ENCODE data around the gene CBLB. TPM values are rescaled to one million over a fixed set of nuclear protein-coding genes. Genes with fewer than 3 reads are reported as not detected.

The CBLB gene
- total RNA-seq, 1 donor from 2014 or later, result 19.8 TPM

DNA sequence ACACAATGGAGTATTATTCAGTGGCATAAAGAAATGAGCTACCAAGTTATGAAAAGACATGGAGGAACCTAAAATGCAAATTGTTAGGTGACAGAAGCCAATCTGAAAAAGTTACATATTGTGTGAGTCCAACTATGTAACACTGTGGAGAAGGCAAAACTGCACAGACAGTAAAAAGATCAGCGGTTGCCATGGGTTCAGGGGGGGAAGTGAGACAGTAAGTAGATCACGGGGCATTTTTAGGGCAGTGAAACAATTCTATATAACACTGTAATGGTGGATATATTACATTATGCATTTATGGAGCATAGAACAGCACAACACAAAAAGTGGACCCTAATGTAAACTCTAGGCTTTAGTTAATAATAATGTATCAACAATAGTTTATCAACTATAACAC lies 17.6 kb downstream of the CBLB start:
- Histone ChIP-seq H3K4me3 (ENCODE audit: low read length in 3 of 3) (no peak overlapping the region), H3K9me3 (ENCODE audit: control insufficient read depth in 3 of 3, low read length in 3 of 3) (no peaks in the 10 kb centered on the region), H3K36me3 (ENCODE audit: control insufficient read depth in 3 of 3, insufficient read depth in 3 of 3, low read length in 3 of 3) (peaks cover 0 to 11% (median 5%) of the 10 kb centered on the region in 3 donors), H3K27me3 (ENCODE audit: control insufficient read depth in 3 of 3, insufficient read depth in 3 of 3, low read length in 3 of 3) (no peaks in the 10 kb centered on the region), H3K4me1 (ENCODE audit: control insufficient read depth in 3 of 3, insufficient read depth in 3 of 3, low read length in 3 of 3) (no peaks in the 10 kb centered on the region), H3K27ac (ENCODE audit: low read depth, low read length) (no peak overlapping the region), H3K9ac (ENCODE audit: low read depth in 1 of 3, low read length in 3 of 3) (no peak overlapping the region)

DNA sequence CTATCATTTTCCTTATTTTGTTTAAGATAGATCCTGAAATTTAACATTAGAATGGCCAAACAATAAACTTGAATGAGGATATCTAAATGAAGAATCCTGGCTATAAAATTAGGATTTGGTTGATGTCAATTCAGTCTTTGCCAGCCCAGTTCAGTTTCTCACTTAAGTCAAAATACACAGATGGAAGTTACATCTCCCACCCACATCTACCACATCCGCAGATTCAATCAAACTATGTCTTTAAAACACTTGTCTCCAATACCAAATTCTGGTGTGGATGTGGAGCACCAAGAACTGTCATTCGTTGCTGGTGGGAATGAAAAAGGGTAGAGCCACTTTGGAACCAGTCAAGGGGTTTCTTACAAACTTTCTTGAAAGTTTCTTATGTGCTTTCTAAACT lies 18.2 kb downstream of the CBLB start:
- no peaks in the 10 kb centered on the region for H3K4me1 ChIP-seq (ENCODE audit: control insufficient read depth in 3 of 3, insufficient read depth in 3 of 3, low read length in 3 of 3)
- no peak overlapping the region for H3K27ac ChIP-seq (ENCODE audit: low read depth, low read length)
- no peaks in the 10 kb centered on the region for H3K9me3 ChIP-seq (ENCODE audit: control insufficient read depth in 3 of 3, low read length in 3 of 3)
- peaks cover 0 to 11% (median 5%) of the 10 kb centered on the region in 3 donors for H3K36me3 ChIP-seq (ENCODE audit: control insufficient read depth in 3 of 3, insufficient read depth in 3 of 3, low read length in 3 of 3)
- no peak overlapping the region for H3K4me3 ChIP-seq (ENCODE audit: low read length in 3 of 3)
- no peaks in the 10 kb centered on the region for H3K27me3 ChIP-seq (ENCODE audit: control insufficient read depth in 3 of 3, insufficient read depth in 3 of 3, low read length in 3 of 3)
- H3K9ac ChIP-seq (ENCODE audit: low read depth in 1 of 3, low read length in 3 of 3), result no peak overlapping the region

DNA sequence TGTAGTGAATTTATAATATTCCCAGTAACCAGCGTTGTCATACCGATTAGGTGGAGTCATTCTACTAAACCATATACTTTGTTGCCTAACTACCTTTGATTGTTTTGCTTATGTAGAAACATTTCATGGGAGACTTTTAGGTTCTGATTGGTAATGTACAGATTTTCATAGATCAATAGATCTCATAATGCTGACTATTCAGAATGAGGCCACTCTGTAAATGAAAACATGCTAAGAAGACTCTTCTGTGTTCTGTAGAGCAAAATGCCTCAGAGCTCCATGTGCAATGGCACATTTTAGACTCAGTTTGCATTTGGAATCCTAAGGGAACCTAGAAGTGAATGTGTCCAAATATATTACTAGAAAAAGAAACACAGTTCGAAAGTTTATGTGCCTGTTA lies 20.0 kb downstream of the CBLB start:
- H3K9me3 ChIP-seq (ENCODE audit: control insufficient read depth in 3 of 3, low read length in 3 of 3), result no peaks in the 10 kb centered on the region
- no peaks in the 10 kb centered on the region for H3K4me1 ChIP-seq (ENCODE audit: control insufficient read depth in 3 of 3, insufficient read depth in 3 of 3, low read length in 3 of 3)
- H3K4me3 ChIP-seq (ENCODE audit: low read length in 3 of 3), result no peak overlapping the region
- no peaks in the 10 kb centered on the region for H3K27me3 ChIP-seq (ENCODE audit: control insufficient read depth in 3 of 3, insufficient read depth in 3 of 3, low read length in 3 of 3)
- H3K36me3 ChIP-seq (ENCODE audit: control insufficient read depth in 3 of 3, insufficient read depth in 3 of 3, low read length in 3 of 3), result peaks cover 0 to 9% (median 5%) of the 10 kb centered on the region in 3 donors
- H3K27ac ChIP-seq (ENCODE audit: low read depth, low read length), result no peak overlapping the region
- H3K9ac ChIP-seq (ENCODE audit: low read depth in 1 of 3, low read length in 3 of 3), result no peak overlapping the region

DNA sequence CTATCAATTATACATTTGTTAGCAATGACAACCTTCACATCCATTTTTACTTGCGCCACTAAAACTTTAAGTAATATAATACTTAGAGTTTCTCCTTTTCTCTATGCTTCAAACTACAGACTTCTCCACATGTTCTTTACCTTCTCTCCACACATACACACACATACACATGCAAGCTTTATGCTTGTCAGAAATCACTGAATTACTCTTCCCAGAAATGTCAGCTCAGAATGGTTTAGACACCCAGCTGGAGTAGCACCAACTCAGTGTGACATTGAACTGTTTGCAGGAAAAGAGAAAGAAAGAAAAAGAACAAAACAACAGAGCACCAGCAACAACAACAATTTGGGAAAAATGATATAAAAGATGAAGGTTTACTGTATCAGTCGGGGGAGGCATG lies 20.9 kb downstream of the CBLB start:
- no peak overlapping the region for H3K4me3 ChIP-seq (ENCODE audit: low read length in 3 of 3)

DNA sequence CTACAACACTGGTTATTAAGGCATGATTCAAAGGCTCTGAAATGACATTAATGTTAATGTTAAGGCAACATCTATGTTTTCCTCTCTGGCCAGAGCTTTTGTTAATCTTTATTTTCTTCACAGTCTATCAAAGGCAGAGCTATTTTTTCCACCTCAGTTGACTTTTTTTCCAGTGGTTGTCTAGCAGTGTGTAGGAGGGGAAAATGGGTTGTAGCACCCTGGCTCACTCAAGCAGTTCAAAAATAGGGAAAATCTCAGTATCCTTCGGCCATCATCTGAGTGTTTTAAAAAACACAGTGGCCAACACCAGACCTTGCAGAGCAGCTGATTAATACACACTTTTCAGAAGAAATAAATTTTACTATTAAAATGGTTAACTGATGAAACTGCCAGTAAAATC lies 21.4 kb downstream of the CBLB start:
- H3K27me3 ChIP-seq (ENCODE audit: control insufficient read depth in 3 of 3, insufficient read depth in 3 of 3, low read length in 3 of 3), result no peaks in the 10 kb centered on the region
- H3K4me3 ChIP-seq (ENCODE audit: low read length in 3 of 3), result no peak overlapping the region
- H3K27ac ChIP-seq (ENCODE audit: low read depth, low read length), result no peak overlapping the region
- peaks cover 0 to 8% (median 5%) of the 10 kb centered on the region in 3 donors for H3K36me3 ChIP-seq (ENCODE audit: control insufficient read depth in 3 of 3, insufficient read depth in 3 of 3, low read length in 3 of 3)
- no peaks in the 10 kb centered on the region for H3K9me3 ChIP-seq (ENCODE audit: control insufficient read depth in 3 of 3, low read length in 3 of 3)
- no peak overlapping the region for H3K9ac ChIP-seq (ENCODE audit: low read depth in 1 of 3, low read length in 3 of 3)
- H3K4me1 ChIP-seq (ENCODE audit: control insufficient read depth in 3 of 3, insufficient read depth in 3 of 3, low read length in 3 of 3), result no peaks in the 10 kb centered on the region

More for the DNA sequence above, 20.9 kb downstream of the CBLB start:
- Histone ChIP-seq H3K9me3 (ENCODE audit: control insufficient read depth in 3 of 3, low read length in 3 of 3) (no peaks in the 10 kb centered on the region), H3K4me1 (ENCODE audit: control insufficient read depth in 3 of 3, insufficient read depth in 3 of 3, low read length in 3 of 3) (no peaks in the 10 kb centered on the region), H3K27ac (ENCODE audit: low read depth, low read length) (no peak overlapping the region), H3K36me3 (ENCODE audit: control insufficient read depth in 3 of 3, insufficient read depth in 3 of 3, low read length in 3 of 3) (peaks cover 0 to 6% (median 5%) of the 10 kb centered on the region in 3 donors), H3K27me3 (ENCODE audit: control insufficient read depth in 3 of 3, insufficient read depth in 3 of 3, low read length in 3 of 3) (no peaks in the 10 kb centered on the region), H3K9ac (ENCODE audit: low read depth in 1 of 3, low read length in 3 of 3) (no peak overlapping the region)

DNA sequence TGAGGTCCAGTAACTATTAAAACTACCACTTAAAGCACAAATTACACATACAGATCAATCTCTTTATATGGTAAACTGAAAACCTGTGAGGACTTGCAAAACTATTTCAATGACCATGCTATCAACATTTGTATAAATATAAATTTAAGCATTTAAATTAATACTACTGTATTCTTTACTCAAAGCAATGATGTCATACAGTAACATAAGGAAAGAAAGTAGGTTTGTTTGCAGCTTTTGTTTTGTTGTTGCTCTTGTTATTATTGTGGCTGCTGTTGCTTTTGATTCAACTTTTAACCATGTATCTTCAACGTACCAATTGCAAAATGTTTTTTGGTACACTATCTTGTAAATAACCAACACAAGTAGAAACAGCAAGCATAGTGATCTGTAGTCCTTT lies 22.0 kb downstream of the CBLB start:
- Histone ChIP-seq H3K27me3 (ENCODE audit: control insufficient read depth in 3 of 3, insufficient read depth in 3 of 3, low read length in 3 of 3) (no peaks in the 10 kb centered on the region), H3K4me3 (ENCODE audit: low read length in 3 of 3) (no peak overlapping the region), H3K9ac (ENCODE audit: low read depth in 1 of 3, low read length in 3 of 3) (no peak overlapping the region), H3K27ac (ENCODE audit: low read depth, low read length) (no peak overlapping the region), H3K4me1 (ENCODE audit: control insufficient read depth in 3 of 3, insufficient read depth in 3 of 3, low read length in 3 of 3) (no peaks in the 10 kb centered on the region), H3K36me3 (ENCODE audit: control insufficient read depth in 3 of 3, insufficient read depth in 3 of 3, low read length in 3 of 3) (peaks cover 0 to 8% (median 5%) of the 10 kb centered on the region in 3 donors), H3K9me3 (ENCODE audit: control insufficient read depth in 3 of 3, low read length in 3 of 3) (no peaks in the 10 kb centered on the region)

DNA sequence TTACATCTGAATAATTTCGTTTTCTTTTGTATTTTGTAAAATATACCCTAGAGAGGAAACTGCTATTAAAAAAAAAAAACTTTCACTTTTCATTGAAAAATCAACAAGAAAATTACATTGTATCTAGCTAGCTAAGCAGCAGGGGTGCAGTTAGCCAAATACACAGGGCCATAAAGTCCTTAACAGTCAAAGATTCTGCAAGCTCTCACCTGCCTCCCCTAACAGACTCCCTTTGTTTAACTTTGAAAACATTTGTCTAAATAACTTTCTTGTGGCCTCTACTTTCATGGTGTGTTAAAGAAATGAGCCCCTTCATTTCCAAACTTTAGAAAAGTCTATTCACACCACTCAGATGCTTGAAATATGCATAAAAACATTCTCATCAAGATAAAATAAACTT lies 23.3 kb downstream of the CBLB start:
- H3K9ac ChIP-seq (ENCODE audit: low read depth in 1 of 3, low read length in 3 of 3), result no peak overlapping the region
- no peak overlapping the region for H3K4me3 ChIP-seq (ENCODE audit: low read length in 3 of 3)
- H3K36me3 ChIP-seq (ENCODE audit: control insufficient read depth in 3 of 3, insufficient read depth in 3 of 3, low read length in 3 of 3), result peaks cover 0 to 4% (median 0%) of the 10 kb centered on the region in 3 donors
- H3K27me3 ChIP-seq (ENCODE audit: control insufficient read depth in 3 of 3, insufficient read depth in 3 of 3, low read length in 3 of 3), result no peaks in the 10 kb centered on the region
- H3K9me3 ChIP-seq (ENCODE audit: control insufficient read depth in 3 of 3, low read length in 3 of 3), result no peaks in the 10 kb centered on the region
- H3K4me1 ChIP-seq (ENCODE audit: control insufficient read depth in 3 of 3, insufficient read depth in 3 of 3, low read length in 3 of 3), result no peaks in the 10 kb centered on the region
- no peak overlapping the region for H3K27ac ChIP-seq (ENCODE audit: low read depth, low read length)

DNA sequence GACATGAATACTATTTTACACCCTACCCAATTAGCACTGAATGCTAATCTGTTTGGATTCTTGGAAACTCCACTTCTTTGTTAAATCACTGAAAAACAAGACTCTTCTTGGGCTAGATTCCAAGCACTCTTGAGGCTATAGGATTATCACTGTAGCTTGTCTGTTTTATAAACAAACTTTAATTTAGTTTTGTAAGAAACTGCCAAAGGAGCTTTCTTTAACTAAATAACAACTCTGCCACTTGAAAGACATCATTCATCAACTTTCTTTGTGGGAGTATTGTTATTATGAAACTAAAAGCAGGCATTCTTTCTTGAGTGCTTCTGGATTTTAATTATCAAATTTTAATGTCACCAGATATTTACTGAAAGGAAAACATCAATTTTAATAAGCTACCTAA lies 24.1 kb downstream of the CBLB start:
- H3K36me3 ChIP-seq (ENCODE audit: control insufficient read depth in 3 of 3, insufficient read depth in 3 of 3, low read length in 3 of 3), result peaks cover 0 to 4% (median 0%) of the 10 kb centered on the region in 3 donors
- H3K4me1 ChIP-seq (ENCODE audit: control insufficient read depth in 3 of 3, insufficient read depth in 3 of 3, low read length in 3 of 3), result no peaks in the 10 kb centered on the region
- no peak overlapping the region for H3K4me3 ChIP-seq (ENCODE audit: low read length in 3 of 3)
- no peak overlapping the region for H3K27ac ChIP-seq (ENCODE audit: low read depth, low read length)
- no peak overlapping the region for H3K9ac ChIP-seq (ENCODE audit: low read depth in 1 of 3, low read length in 3 of 3)
- no peaks in the 10 kb centered on the region for H3K9me3 ChIP-seq (ENCODE audit: control insufficient read depth in 3 of 3, low read length in 3 of 3)
- H3K27me3 ChIP-seq (ENCODE audit: control insufficient read depth in 3 of 3, insufficient read depth in 3 of 3, low read length in 3 of 3), result no peaks in the 10 kb centered on the region

DNA sequence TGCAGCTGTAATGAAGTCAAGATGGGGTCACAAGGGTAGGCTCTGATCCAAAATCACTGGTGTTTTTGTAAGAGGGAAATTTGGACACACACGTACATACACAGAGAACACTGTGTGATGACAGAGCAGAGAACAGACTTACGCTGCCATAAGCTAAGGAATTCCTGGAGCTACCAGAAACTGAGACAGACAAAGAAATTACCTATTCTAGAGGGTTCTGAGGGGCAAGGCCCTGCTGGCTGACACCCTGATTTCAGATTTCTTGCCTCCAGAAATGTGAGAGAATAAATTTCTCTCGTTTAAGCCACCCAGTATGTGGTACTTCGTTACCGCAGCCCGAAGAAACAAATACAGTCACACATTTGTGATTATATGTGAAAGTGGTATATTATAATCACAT lies 24.8 kb downstream of the CBLB start:
- Histone ChIP-seq H3K36me3 (ENCODE audit: control insufficient read depth in 3 of 3, insufficient read depth in 3 of 3, low read length in 3 of 3) (peaks cover 0 to 4% (median 0%) of the 10 kb centered on the region in 3 donors), H3K4me1 (ENCODE audit: control insufficient read depth in 3 of 3, insufficient read depth in 3 of 3, low read length in 3 of 3) (no peaks in the 10 kb centered on the region), H3K4me3 (ENCODE audit: low read length in 3 of 3) (no peak overlapping the region), H3K27ac (ENCODE audit: low read depth, low read length) (no peak overlapping the region), H3K9ac (ENCODE audit: low read depth in 1 of 3, low read length in 3 of 3) (no peak overlapping the region), H3K27me3 (ENCODE audit: control insufficient read depth in 3 of 3, insufficient read depth in 3 of 3, low read length in 3 of 3) (no peaks in the 10 kb centered on the region), H3K9me3 (ENCODE audit: control insufficient read depth in 3 of 3, low read length in 3 of 3) (no peaks in the 10 kb centered on the region)

DNA sequence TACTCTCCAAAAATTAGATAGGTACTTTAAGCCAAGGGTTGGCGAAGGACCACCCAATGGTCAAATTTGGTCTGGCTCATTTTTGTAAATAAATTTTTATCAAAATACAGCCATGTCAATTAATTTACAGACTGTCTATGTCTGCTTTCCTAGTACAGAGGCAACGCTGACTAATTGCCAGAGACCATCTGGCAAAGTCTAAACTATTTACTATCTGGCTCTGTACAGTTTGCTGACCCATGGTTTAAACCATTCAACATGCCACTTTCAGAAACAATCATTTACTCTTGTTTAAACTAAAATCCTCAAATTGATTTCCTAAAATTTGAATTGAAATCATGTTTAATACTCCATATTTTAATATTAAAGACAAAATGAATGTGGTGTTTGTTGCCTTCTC lies 25.9 kb downstream of the CBLB start:
- Histone ChIP-seq H3K9ac (ENCODE audit: low read depth in 1 of 3, low read length in 3 of 3) (no peak overlapping the region), H3K9me3 (ENCODE audit: control insufficient read depth in 3 of 3, low read length in 3 of 3) (no peaks in the 10 kb centered on the region), H3K4me1 (ENCODE audit: control insufficient read depth in 3 of 3, insufficient read depth in 3 of 3, low read length in 3 of 3) (no peaks in the 10 kb centered on the region), H3K4me3 (ENCODE audit: low read length in 3 of 3) (no peak overlapping the region), H3K27ac (ENCODE audit: low read depth, low read length) (no peak overlapping the region), H3K27me3 (ENCODE audit: control insufficient read depth in 3 of 3, insufficient read depth in 3 of 3, low read length in 3 of 3) (no peaks in the 10 kb centered on the region), H3K36me3 (ENCODE audit: control insufficient read depth in 3 of 3, insufficient read depth in 3 of 3, low read length in 3 of 3) (peaks cover 0 to 2% (median 0%) of the 10 kb centered on the region in 3 donors)

DNA sequence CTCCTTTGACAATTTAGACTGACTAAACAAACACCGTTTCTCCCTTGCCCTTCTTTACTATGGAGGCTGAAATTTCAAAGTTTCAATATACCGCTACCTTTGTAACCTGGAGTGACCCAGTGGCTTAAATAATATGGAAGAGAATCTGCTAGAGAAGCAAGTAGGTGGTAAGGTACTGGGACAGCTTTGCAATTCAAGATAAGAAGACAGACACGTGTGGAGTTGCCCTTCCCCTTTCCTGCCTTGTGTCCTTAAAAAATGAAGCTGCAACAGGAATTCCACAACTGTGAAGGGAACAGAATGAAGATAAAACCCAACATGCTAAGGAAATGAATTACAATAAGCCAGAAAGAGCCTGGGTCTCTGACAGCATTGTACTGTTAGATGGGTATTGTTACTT lies 26.4 kb downstream of the CBLB start:
- Histone ChIP-seq H3K9ac (ENCODE audit: low read depth in 1 of 3, low read length in 3 of 3) (no peak overlapping the region), H3K4me3 (ENCODE audit: low read length in 3 of 3) (no peak overlapping the region), H3K27ac (ENCODE audit: low read depth, low read length) (no peak overlapping the region), H3K36me3 (ENCODE audit: control insufficient read depth in 3 of 3, insufficient read depth in 3 of 3, low read length in 3 of 3) (peaks cover 0 to 2% (median 0%) of the 10 kb centered on the region in 3 donors), H3K4me1 (ENCODE audit: control insufficient read depth in 3 of 3, insufficient read depth in 3 of 3, low read length in 3 of 3) (no peaks in the 10 kb centered on the region), H3K9me3 (ENCODE audit: control insufficient read depth in 3 of 3, low read length in 3 of 3) (no peaks in the 10 kb centered on the region), H3K27me3 (ENCODE audit: control insufficient read depth in 3 of 3, insufficient read depth in 3 of 3, low read length in 3 of 3) (no peaks in the 10 kb centered on the region)
